SK-N-SH treated with all-trans-retinoic acid at 6 μM for 48 hours (cell line): ENCODE data around the gene ADGRB3.

Source experiments
- ARNTL ChIP-seq: fragments of 450-650 bp; formaldehyde crosslinking; IDR thresholded peaks from 2 replicates; pipeline ENCODE4 v1.5.0; 2020; ENCODE audit warnings: low read depth, mild to moderate bottlenecking, moderate library complexity, borderline replicate concordance
- CREB5 ChIP-seq: fragments of 250-450 bp; sonication (Bioruptor Pico); IDR thresholded peaks from 2 replicates; pipeline ENCODE4 v1.5.1; 2020; ENCODE audit warnings: low read depth, mild to moderate bottlenecking, moderate library complexity
- CSRNP3 ChIP-seq: fragments of 250-450 bp; sonication (Bioruptor Pico); IDR thresholded peaks from 2 replicates; pipeline ENCODE4 v1.5.1; 2021; ENCODE audit warnings: mild to moderate bottlenecking, moderate library complexity
- ISL1 ChIP-seq: fragments of 250-450 bp; sonication (Bioruptor Pico); IDR thresholded peaks from 2 replicates; pipeline ENCODE4 v2.1.2; 2022; ENCODE audit warnings: mild to moderate bottlenecking, moderate library complexity
- OSR1 ChIP-seq: fragments of 250-450 bp; sonication (Bioruptor Pico); IDR thresholded peaks from 2 replicates; pipeline ENCODE4 v1.8.0; 2022; ENCODE audit warnings: moderate library complexity, mild to moderate bottlenecking, inconsistent platforms
- POU6F1 ChIP-seq: fragments of 250-450 bp; sonication (Bioruptor Pico); IDR thresholded peaks from 2 replicates; pipeline ENCODE4 v1.8.0; 2021; ENCODE audit warnings: low read depth, mild to moderate bottlenecking, moderate library complexity, borderline replicate concordance
- TCF4 ChIP-seq: fragments of 250-450 bp; sonication (Bioruptor Pico); IDR thresholded peaks from 2 replicates; pipeline ENCODE4 v1.8.0; 2021; ENCODE audit warnings: mild to moderate bottlenecking, moderate library complexity, borderline replicate concordance
- ZFP30 ChIP-seq: fragments of 450-650 bp; formaldehyde crosslinking; IDR thresholded peaks from 2 replicates; pipeline ENCODE4 v1.5.0; 2022; ENCODE audit warnings: mild to moderate bottlenecking, moderate library complexity
- ZNF70 ChIP-seq: fragments of 450-650 bp; formaldehyde crosslinking; IDR thresholded peaks from 2 replicates; pipeline ENCODE4 v1.5.0; 2020; ENCODE audit warnings: mild to moderate bottlenecking, moderate library complexity

GRCh38 chr6:68654134-68654533, 19.1 kb downstream of the ADGRB3 start:
- TF ChIP-seq CSRNP3 (CRISPR knock-in tag) (no peak), TCF4 (CRISPR knock-in tag) (no peak), CREB5 (CRISPR knock-in tag) (no peak), OSR1 (CRISPR knock-in tag) (no peak), ARNTL (CRISPR knock-in tag) (no peak), ZFP30 (CRISPR knock-in tag) (no peak), ZNF70 (CRISPR knock-in tag) (no peak), ISL1 (CRISPR knock-in tag) (no peak), POU6F1 (CRISPR knock-in tag) (no peak)
